PC-3 (cell line): ENCODE results near the gene MAGEE2. TPM values are rescaled to one million over a fixed set of nuclear protein-coding genes. Genes with fewer than 3 reads are reported as not detected.

ENCODE experiments used
- ATAC-seq: fragments of 200-7000 bp; cut with Tn5 transposase; 2 replicates; pipeline ENCODE4 v1.9.1; 2020; ENCODE audit warnings: mild to moderate bottlenecking, moderate library complexity
- BruUV-seq: library from RNA; stranded (reverse); fragments of 400-500 nt; replicated peaks from 2 replicates; lab custom pipeline; 2021; lab: Mats Ljungman, UMichigan
- CTCF ChIA-PET: fragments of 300-600 bp; sonication (Branson Sonifier 250); formaldehyde crosslinking; loops from one replicate; lab custom pipeline; 2022; ENCODE audit warnings: antibody characterized with exemption; lab: Charles Lee
- POLR2A ChIA-PET: fragments of 300-600 bp; sonication (Branson Sonifier 250); formaldehyde crosslinking; loops from one replicate; lab custom pipeline; 2022; ENCODE audit warnings: antibody characterized with exemption; ENCODE audit not compliant: unreplicated experiment; lab: Charles Lee
- DNase-seq: peaks from one replicate; pipeline ENCODE4 v3.0.0-alpha.2; 2015
- H2AFZ ChIP-seq: fragments of 300-600 bp; sonication (generic); 2 replicates; pipeline ENCODE4 v1.6.0; 2016; ENCODE audit warnings: antibody characterized with exemption, low read length
- H3F3A ChIP-seq: fragments of 300-600 bp; sonication (generic); one replicate; pipeline ENCODE4 v1.6.0; 2017; ENCODE audit warnings: antibody characterized with exemption, low read length, control low read depth, mild to moderate bottlenecking; ENCODE audit not compliant: unreplicated experiment
- H3K27ac ChIP-seq: fragments of 300-600 bp; sonication (generic); 2 replicates; pipeline ENCODE4 v1.5.1; 2016; ENCODE audit warnings: mild to moderate bottlenecking, low read length
- H3K27me3 ChIP-seq: fragments of 300-600 bp; sonication (generic); 2 replicates; pipeline ENCODE4 v1.6.1; 2016; ENCODE audit warnings: low read length, mixed read lengths
- H3K36me3 ChIP-seq: fragments of 300-600 bp; sonication (generic); 2 replicates; pipeline ENCODE4 v1.6.1; 2016; ENCODE audit warnings: low read depth, mixed run types, low read length, mixed read lengths
- H3K4me1 ChIP-seq: fragments of 300-600 bp; sonication (generic); 2 replicates; pipeline ENCODE4 v1.5.1; 2016; ENCODE audit warnings: low read length; ENCODE audit not compliant: insufficient read depth
- H3K4me2 ChIP-seq: fragments of 300-600 bp; sonication (generic); 2 replicates; pipeline ENCODE4 v1.6.0; 2016; ENCODE audit warnings: low read length
- H3K4me3 ChIP-seq: fragments of 300-600 bp; sonication (generic); 2 replicates; pipeline ENCODE4 v1.5.1; 2016; ENCODE audit warnings: mild to moderate bottlenecking, low read length, mixed read lengths
- H3K79me2 ChIP-seq: fragments of 300-600 bp; sonication (generic); 2 replicates; pipeline ENCODE4 v1.6.1; 2017; ENCODE audit warnings: low read length, mixed read lengths
- H3K9ac ChIP-seq: fragments of 300-600 bp; sonication (generic); 2 replicates; pipeline ENCODE4 v1.6.0; 2016; ENCODE audit warnings: mild to moderate bottlenecking, low read length
- H3K9me2 ChIP-seq: fragments of 300-600 bp; sonication (generic); replicated peaks from 2 replicates; pipeline ENCODE4 v1.6.1; 2016; ENCODE audit warnings: mixed run types, low read length, mixed read lengths
- H3K9me3 ChIP-seq: fragments of 300-600 bp; sonication (generic); 2 replicates; pipeline ENCODE4 v1.6.1; 2016; ENCODE audit warnings: low read length, mixed read lengths
- H4K20me1 ChIP-seq: fragments of 300-600 bp; sonication (generic); 2 replicates; pipeline ENCODE4 v1.6.1; 2016; ENCODE audit warnings: low read length, mixed read lengths
- EZH2 ChIP-seq: fragments of 300-600 bp; sonication (generic); IDR thresholded peaks from one replicate; pipeline ENCODE4 v1.6.1; 2017; ENCODE audit warnings: antibody characterized with exemption, mild to moderate bottlenecking, low read length; ENCODE audit not compliant: unreplicated experiment
- EZH2phosphoT487 ChIP-seq: fragments of 300-600 bp; sonication (generic); IDR thresholded peaks from 2 replicates; pipeline ENCODE4 v1.6.1; 2018; ENCODE audit warnings: mild to moderate bottlenecking, antibody characterized with exemption, low read length, borderline replicate concordance
- intact Hi-C: fragments of 100-400 bp; cut with micrococcal nuclease; formaldehyde crosslinking; loops from 2 replicates; pipeline ENCODE4 v1.9.0; 2023
- total RNA-seq: library from RNA; depleted of rRNA; stranded (reverse); fragments of >200 nt; gene quantifications from 2 replicates; pipeline ENCODE4 v1.2.3, GENCODE V29; 2014
- TF ChIP-seq, protein P1 (sequence below): fragments of 300-600 bp; sonication (generic); conservative IDR thresholded peaks from 2 replicates; pipeline ENCODE4 v1.5.1; 2017; ENCODE audit warnings: antibody characterized with exemption, low read depth, mild to moderate bottlenecking, low read length

Gene MAGEE2
- total RNA-seq, 1 experiment from 2014 or later: not detected

DNA sequence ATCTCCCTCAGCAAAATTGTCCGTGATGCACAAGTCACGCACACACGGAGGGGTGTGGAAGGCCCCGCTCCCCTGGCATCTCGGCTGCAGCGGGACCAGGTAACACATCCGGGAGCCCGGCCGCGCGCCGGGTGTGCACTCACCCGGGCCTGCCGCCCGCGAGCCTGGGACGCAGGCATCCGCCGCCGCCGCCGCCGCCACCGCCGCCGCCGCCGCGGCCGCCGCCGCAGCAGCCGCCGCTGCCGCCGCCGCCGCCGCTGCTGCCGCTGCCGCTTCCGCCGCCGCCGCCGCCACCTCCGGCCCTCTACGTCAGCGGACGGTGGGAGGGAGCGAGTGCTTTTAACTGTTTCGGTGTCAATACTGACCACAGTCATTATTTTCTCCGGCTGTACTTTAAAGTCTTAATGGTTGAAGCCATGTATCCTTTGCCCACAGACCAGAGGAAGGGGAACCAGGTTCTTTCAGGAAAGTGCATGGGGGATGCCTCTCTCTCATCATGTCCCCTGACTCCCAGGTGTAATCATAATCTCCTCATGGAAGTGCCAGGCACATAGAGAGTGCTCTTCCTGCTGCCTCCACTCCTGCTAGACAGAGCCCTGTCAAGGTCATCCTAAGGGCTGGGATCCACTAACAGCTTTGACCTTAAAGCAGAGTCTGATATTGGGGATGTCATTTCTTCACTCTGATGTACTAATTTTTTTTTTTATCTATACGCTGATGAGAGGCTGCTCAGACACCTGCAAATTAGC lies 38.0 kb downstream of the MAGEE2 start:
- Histone ChIP-seq H3K9ac (peak overlapping the region; percentile 22; the same call in 1 of the 2 replicates), H3K79me2 (no peaks in the 10 kb centered on the region), H3K4me1 (no peaks in the 10 kb centered on the region; the same call in 1 of the 2 replicates), H2AFZ (peak overlapping the region; percentile 91), H3F3A (no peaks in the 10 kb centered on the region), H3K9me3 (no peaks in the 10 kb centered on the region), H3K9me2 (no peaks in the 10 kb centered on the region), H3K4me2 (peak overlapping the region; percentile 90), H4K20me1 (no peaks in the 10 kb centered on the region), H3K4me3 (peak overlapping the region; percentile 72), H3K36me3 (no peaks in the 10 kb centered on the region), H3K27ac (no peak overlapping the region), H3K27me3 (no peaks in the 10 kb centered on the region)
- DNase-seq: peak; percentile 22
- intact Hi-C loops: no loop called here
- CTCF ChIA-PET: no interaction called here
- BruUV-seq: no TSS peak
- ATAC-seq: peak; percentile 77
- POLR2A ChIA-PET: no interaction called here
- TF ChIP-seq EZH2: no peak
- TF ChIP-seq, protein P1, sequence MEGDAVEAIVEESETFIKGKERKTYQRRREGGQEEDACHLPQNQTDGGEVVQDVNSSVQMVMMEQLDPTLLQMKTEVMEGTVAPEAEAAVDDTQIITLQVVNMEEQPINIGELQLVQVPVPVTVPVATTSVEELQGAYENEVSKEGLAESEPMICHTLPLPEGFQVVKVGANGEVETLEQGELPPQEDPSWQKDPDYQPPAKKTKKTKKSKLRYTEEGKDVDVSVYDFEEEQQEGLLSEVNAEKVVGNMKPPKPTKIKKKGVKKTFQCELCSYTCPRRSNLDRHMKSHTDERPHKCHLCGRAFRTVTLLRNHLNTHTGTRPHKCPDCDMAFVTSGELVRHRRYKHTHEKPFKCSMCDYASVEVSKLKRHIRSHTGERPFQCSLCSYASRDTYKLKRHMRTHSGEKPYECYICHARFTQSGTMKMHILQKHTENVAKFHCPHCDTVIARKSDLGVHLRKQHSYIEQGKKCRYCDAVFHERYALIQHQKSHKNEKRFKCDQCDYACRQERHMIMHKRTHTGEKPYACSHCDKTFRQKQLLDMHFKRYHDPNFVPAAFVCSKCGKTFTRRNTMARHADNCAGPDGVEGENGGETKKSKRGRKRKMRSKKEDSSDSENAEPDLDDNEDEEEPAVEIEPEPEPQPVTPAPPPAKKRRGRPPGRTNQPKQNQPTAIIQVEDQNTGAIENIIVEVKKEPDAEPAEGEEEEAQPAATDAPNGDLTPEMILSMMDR: no peak
- no peak for TF ChIP-seq EZH2phosphoT487
